GM19193 (cell line): Measurements from ENCODE around the gene CISH.

Source experiments
- POLR2A ChIP-seq: IDR thresholded peaks from 4 replicates; pipeline ENCODE4 v1.6.1; 2011; ENCODE audit not compliant: insufficient read depth, insufficient read length; ENCODE audit errors: extremely low read depth

The CISH gene

GRCh38 chr3:50648944-50649343 lies 37.4 kb upstream of the CISH start:
- no peak for TF ChIP-seq POLR2A

GRCh38 chr3:50648313-50648712 lies 36.7 kb upstream of the CISH start:
- no peak for TF ChIP-seq POLR2A

- no peak for TF ChIP-seq POLR2A
Observed at GRCh38 chr3:50645378-50645777, 33.8 kb upstream of the CISH start.

GRCh38 chr3:50644561-50644960 lies 33.0 kb upstream of the CISH start:
- TF ChIP-seq POLR2A = no peak

GRCh38 chr3:50642382-50642781 lies 30.8 kb upstream of the CISH start:
- TF ChIP-seq POLR2A = no peak

DNA sequence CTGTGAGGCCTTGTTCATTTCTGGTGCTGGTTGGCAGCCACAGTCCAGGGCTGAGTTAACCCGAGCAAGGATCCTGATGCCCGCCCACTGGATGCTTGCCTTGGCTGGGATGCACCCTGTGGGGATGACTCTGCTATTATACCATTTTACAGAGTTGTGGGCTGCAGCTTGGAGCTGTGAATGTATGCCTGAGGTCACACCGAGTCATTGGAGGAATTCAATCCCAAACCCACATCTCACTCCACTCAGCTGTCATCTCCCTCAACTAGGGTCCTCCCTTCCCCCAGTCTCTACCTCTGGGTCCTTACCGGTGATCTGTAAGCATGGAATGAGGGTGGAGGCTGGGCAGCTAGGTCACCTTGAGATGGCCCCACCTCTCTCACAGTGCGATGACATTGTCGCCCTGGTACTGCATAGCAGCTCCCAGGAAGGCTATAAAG lies 27.5 kb upstream of the CISH start:
- TF ChIP-seq POLR2A = no peak

DNA sequence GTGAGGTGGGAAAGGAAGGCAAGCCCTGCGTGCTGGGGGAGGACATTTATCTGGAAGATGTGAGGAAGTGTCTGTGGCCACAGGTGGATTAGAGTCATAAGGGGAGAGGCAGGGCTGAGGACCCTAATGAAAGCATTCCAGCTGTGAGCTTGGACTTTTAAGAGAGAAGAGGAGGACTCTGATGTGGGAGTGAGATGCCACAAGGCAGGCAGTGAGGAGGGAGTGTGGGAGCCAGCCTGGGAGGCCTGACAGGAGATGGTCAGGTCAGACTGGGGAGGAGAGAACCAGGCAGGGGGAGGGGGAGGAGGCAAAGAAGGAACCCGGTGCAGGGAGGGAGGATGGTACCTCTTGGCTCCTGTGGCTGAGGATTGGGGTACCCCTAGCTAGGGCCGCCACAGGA lies 26.4 kb upstream of the CISH start:
- no peak for TF ChIP-seq POLR2A

GRCh38 chr3:50637011-50637410 lies 25.4 kb upstream of the CISH start:
- no peak for TF ChIP-seq POLR2A

- TF ChIP-seq POLR2A = no peak
Observed at GRCh38 chr3:50635066-50635465, 23.5 kb upstream of the CISH start.

DNA sequence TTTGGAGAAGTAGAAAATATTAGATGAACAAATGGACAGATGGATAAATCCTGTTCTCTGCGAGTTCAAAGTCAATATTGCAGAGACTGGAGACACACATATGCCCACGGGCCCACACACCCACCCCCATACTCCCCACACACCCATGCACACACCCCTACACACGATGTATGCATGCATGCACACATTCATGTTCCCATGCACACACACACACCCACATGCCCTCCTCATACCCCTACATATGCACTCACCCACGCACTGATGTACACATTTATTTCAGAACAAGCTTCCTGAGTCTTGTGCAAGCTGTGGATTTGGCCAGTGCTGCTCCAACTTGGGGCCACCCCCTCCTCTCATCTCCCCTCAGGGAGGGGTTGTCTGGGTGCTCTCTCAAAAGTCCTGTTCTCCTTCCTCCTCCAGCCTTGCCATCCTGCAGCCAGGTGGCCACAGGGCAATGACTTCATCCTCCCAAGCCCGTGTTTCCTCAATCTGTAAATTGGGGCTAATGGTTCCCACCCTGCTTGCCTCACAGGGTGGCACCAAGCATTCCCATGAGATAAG lies 21.7 kb upstream of the CISH start:
- no peak for TF ChIP-seq POLR2A

DNA sequence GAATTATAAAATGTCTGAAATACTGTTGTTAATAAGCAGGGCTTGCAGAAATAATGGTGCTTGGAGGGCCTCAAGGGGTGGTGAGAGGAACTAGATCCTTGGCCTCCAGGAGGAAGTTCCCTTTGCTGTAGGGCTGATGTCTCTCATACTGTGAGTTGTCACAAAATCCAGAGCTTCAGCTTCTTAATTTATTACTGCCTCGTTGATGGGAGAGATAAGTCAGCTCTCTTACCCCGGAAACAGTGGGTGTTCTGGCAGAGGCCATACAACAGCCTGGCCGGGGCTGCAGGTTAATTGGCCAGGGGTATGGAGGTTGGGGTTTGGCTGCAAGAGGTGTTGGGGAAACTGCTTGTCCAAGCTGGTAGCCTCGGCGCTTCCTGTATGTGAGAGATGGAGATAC lies 20.9 kb upstream of the CISH start:
- TF ChIP-seq POLR2A = no peak

GRCh38 chr3:50630877-50631276 lies 19.3 kb upstream of the CISH start:
- TF ChIP-seq POLR2A = no peak

GRCh38 chr3:50630394-50630793 lies 18.8 kb upstream of the CISH start:
- TF ChIP-seq POLR2A = no peak

- no peak for TF ChIP-seq POLR2A
Observed at GRCh38 chr3:50628601-50629000, 17.0 kb upstream of the CISH start.

DNA sequence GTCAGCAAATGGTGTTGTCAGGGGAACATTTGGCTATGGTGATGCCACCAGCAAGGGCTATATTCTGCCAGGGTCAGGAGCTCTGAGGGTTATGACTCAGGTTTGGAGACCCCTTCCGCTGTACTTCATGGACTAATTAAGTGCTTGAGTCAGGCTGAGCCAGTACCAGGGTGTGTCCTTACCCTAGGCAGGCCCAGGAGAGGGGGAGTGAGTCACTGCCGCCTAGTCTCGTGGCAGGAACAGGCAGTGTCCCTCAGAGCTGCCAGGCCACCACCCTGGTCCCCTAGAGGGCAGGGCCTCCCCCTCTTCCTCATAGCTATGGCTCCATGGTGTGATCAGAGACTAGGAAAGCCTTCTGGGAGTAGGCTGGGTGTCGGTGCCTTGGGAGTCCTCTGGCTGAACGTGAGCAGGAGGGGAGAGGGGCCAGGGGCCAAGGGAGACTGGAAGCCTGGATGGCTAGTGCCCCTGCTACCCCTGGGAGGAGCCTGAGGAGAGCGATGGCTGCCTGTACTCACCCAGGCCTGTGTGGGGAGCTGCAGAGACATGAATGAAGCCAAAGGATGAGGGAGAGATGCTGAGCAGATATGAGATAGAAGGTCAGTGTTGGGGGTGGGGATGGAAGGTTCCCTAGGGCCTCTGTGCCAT lies 16.0 kb upstream of the CISH start:
- no peak for TF ChIP-seq POLR2A

- no peak for TF ChIP-seq POLR2A
Observed at GRCh38 chr3:50626401-50626800, 14.8 kb upstream of the CISH start.
